Stimulated activated CD8-positive, alpha-beta memory T cell treated with anti-CD3 and anti-CD28 coated beads, Interleukin-12 subunit alpha, Interleukin-12 subunit beta, amount 100 ng/mL, for 4 hours (primary cell): ENCODE results near the gene S1PR4.
"Not testable (repeated sequence)": the region's sequence is repeated elsewhere in the genome, so short reads cannot be mapped to it uniquely, and the experiment has no call there.

Source experiments
- DNase-seq: peaks from one replicate; pipeline ENCODE4 v3.0.0-alpha.2; 2020; ENCODE audit warnings: low read depth

The S1PR4 gene

DNA sequence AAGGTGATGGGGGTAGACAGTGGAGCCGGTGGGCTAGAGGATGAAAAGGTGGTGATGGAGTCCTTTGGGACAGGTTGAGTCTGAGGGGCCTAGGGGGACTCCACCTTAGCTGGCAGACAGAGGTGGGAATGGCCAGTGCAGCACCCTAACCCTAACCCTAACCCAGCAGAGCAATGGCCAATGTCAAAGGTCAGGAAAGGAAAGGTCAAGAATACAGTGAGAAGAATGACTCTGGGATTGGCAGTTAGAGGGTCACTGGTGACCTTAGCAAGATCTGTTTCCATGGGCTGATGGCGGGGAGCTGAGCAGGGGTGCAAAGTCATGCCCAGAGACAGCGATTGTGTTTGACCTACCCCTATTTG is 26.2 kb upstream of the S1PR4 start:
- DNase-seq = no peak

DNA sequence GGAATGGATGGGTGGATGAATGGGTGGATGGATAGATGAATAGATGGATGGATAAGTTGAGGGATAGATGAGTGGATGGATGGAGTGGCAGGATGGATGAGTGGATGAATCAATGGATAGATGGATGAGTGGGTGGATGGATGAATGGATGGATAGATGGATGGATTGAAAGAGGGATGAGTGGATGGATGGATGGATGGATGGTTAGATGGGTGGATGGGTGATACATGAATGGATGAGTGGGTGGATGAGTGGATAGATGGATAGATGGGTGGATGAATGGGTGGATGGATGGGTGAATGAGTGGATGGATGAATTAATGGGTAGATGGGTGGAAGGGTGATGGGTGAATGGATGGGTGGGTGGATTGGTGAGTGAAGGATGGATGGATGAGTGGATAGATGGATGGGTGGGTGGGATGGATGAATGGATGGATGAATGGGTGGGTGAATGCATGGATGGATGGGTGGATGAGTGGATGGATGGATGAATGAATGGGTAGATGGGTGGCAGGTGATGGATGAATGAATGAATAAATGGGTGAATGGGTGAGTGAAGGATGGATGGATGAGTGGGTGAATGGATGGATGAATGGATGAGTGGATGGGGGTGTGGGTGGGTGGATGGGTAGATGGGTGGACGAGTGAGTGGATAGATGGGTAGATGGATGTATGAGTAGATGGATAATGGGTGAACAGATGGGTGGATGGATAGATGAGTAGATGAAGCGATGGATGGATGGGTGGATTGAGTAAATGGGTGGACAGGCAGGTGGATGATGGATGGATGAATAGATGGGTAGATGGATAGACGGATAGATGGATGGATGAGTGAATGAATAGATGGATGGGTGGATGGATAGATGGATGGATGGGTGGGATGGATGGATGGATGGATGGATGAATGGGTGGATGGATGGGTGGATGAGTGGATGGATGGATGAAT is 25.0 kb upstream of the S1PR4 start:
- DNase-seq = no peak

DNA sequence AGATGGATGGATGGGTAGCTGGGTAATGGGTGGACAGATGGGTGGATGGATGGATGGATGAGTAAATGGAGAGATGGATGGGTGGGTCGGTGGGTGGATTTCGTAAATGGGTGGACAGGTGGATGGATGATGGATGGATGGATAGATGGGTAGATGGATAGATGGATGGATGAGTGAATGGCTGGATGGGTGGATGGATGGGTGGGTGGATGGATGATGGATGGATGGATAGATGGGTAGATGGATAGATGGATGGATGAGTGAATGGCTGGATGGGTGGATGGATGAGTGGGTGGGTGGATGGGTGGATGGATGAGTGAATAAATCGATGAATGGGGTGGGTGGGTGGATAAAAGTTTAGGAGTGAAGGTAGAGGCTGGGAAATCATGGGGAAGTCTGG is 24.1 kb upstream of the S1PR4 start:
- DNase-seq = not testable (repeated sequence)

DNA sequence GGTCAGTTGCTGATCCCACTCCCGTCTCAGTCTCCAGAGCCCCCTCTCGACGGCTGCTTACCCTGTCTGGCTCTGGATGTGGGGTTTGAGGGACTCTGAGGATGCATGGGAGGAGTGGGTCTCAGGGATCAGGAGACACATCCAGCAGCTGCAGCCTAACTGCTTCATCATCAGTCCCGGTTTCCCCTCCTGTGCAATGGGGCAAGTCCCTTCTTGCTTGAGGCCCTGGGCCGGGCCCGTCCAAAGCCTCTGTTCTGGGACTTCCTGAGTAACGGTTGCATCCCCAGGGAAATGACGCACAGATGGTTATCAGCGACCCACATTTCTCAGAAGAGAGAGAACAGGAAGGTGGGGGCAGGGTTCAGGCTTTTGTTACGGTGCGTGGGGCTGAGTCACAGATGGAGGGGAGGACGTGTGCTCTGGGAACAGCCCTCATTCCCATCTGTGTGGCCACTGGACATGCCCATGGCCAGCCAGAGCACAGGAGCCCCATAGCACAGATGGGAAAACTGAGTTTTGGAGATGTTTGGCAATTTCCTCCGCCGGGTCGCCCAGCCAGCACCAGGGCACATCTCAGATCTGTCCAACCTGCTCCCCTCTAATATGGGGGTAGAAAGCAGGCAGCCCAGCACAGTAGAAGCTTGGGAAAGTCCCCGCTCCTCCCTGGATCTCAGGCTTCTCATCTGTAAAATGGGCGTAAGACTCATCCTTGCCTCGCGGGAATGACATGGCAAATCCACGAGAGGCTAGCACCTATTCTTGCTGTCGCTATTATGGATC is 23.4 kb upstream of the S1PR4 start:
- DNase-seq = peak; percentile 50

DNA sequence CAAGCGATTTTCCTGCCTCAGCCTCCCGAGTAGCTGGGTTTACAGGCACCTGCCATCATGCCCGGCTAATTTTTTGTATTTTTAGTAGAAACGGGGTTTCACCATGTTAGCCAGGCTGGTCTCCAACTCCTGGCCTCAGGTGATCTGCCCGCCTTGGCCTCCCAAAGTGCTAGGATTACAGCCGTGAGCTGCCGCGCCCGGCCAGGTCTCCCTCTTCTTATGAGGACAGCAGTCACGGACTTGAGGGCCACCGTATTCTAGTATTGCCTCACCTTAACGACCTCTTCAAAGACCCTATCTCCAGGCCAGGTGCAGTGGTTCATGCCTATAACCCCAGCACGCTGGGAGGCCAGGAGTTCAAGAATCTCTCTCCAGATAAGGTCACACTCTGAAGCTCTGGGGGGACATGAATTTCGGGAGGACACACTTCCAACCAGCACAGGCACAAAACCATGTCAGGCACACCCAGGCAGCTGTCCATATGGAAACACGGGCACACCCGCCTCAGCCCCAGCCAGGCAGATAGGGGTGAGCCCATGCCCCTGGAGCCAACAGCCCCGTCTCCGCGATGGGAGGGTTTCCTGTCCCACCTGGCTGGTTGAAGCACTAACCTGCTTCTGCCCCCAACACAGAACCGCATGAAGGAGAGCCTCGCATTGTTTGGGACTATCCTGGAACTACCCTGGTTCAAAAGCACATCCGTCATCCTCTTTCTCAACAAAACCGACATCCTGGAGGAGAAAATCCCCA is 21.3 kb upstream of the S1PR4 start:
- DNase-seq = no peak

DNA sequence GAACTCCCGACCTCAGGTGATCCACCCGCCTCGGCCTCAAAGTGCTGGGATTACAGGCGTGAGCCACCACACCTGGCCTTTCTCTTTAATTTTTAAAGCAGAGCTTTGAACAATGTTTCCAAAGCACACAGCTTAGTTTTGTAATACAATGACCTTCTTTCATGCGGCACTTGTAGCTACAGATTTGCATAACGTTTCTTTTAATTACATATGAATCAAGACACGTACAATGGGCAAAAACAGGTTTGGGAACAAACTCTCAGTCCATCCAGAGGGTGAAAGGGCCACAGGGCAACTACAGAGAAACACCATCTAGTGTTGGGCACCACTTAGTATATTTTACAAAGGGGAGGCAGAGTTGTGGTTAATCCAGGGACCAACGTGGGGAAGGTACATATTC is 19.0 kb upstream of the S1PR4 start:
- no peak for DNase-seq

DNA sequence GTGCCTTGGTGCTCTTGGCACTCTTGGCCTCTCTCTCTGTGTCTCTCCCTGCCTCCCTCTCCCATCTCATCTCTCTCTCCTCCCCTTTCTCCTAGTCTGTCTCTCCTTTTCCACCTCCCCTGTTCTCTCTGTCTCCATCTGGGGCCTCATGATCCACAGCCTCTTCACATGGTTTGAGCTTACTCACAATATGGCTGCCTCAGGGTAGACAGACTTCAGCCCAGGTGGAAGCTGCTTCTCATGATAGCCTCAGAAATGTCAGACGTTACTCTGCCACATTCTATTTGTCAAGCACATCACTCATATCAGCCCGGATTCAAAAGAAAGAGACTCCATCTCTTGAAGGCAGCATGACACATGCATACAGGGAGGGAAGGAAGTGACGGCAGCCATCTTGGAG is 18.4 kb upstream of the S1PR4 start:
- no peak for DNase-seq

DNA sequence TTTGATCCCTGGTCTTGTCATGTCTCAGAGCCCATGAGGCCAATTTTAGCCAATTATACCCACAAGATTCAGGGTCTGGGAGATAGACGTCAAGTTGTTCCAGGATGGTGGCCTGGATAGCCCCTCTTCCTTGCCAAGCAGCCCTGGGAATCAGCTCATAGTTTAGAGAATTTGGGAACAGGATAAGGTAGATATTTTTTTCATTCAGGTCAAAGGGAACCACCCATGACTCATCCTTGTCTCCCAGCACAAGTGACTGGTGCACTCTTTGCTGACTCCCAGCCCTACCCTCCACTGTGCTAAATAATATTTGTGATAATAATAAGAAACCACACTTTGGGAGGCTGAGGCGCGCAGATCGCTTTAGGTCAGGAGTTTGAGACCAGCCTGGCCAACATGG is 17.1 kb upstream of the S1PR4 start:
- DNase-seq = no peak

DNA sequence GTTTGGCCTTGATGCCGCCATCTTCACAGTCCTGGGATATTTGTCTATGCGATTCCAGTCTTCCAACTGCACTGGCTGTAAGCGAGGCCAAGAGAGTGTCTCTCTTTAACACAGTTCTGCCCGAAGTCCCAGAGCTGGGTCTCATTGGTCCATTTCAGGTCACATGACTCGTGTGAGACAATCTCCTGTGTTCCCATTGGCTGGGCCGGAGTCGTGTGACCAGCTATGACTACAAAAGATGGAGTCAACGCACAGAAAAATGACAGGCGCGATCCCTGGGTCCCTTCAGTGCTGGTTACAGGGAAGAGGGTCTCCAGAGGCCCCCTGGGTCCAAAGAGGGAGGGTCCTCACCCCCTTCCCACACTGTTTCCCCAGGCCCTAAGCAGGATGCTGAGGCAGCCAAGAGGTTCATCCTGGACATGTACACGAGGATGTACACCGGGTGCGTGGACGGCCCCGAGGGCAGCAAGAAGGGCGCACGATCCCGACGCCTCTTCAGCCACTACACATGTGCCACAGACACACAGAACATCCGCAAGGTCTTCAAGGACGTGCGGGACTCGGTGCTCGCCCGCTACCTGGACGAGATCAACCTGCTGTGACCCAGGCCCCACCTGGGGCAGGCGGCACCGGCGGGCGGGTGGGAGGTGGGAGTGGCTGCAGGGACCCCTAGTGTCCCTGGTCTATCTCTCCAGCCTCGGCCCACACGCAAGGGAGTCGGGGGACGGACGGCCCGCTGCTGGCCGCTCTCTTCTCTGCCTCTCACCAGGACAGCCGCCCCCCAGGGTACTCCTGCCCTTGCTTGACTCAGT is 15.9 kb upstream of the S1PR4 start:
- DNase-seq = no peak

DNA sequence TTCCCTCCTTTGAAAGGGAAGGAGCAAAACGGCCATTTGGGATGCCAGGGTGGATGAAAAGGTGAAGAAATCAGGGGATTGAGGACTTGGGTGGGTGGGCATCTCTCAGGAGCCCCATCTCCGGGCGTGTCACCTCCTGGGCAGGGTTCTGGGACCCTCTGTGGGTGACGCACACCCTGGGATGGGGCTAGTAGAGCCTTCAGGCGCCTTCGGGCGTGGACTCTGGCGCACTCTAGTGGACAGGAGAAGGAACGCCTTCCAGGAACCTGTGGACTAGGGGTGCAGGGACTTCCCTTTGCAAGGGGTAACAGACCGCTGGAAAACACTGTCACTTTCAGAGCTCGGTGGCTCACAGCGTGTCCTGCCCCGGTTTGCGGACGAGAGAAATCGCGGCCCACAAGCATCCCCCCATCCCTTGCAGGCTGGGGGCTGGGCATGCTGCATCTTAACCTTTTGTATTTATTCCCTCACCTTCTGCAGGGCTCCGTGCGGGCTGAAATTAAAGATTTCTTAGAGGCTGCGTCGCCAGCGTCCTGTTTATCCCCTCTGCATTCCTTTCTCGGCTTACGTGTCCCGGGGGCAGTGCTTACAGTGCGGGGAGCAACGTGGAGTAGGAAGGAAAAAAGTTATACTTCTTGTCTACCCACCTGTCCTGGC is 15.2 kb upstream of the S1PR4 start:
- peak; percentile 53 for DNase-seq

DNA sequence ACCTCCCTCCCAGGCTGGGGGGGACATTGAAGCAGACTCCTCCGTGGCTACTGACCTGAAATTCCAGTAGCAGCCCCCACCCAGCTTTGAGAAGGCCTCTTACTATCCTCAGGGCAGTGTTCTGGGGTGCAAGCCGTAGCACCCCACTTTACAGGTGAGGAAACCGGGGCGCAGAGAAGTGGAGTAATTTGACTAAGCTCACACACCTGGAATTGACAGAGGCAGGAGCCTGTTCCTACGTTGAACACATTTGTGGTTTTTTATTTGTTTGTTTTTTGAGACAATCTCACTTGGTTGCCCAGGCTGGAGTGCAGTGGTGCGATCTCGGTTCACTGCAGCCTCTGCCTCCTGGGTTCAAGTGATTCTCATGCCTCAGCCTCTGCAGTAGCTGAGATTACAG is 14.6 kb upstream of the S1PR4 start:
- DNase-seq = no peak

DNA sequence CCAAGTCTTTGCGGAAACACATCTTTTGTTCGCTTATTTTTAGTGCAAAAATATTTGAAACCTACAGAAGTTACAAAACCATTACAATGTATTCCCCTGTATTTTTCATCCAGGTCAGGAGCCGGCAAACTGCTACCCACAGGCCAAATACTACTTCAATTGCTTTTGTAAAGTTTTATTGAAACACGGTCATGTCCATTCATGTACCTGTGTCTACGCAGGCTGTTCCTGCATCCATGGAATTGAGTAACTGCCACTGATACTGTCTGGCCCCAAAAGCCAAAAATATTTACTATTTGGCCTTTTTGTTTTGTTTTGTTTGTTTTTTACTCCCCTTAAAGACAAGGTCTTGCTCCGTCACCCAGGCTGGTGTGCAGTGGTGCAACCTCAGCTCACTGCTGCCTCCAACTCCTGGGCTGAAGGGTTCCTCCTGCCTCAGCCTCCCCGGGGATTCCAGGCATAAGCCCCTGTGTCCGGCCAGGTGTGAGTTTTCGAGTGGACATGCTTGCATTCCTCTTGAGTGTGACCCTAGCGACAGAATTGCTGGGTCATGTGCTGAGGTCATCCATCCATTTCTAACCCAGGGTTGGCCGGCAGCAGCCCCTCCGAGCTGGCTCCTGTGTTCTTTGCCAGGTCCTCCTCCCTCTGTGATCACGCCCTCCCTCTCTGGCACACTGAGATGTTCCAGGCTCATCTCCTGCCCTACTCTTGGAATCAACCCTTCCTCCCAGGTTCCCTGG is 10.9 kb upstream of the S1PR4 start:
- no peak for DNase-seq

DNA sequence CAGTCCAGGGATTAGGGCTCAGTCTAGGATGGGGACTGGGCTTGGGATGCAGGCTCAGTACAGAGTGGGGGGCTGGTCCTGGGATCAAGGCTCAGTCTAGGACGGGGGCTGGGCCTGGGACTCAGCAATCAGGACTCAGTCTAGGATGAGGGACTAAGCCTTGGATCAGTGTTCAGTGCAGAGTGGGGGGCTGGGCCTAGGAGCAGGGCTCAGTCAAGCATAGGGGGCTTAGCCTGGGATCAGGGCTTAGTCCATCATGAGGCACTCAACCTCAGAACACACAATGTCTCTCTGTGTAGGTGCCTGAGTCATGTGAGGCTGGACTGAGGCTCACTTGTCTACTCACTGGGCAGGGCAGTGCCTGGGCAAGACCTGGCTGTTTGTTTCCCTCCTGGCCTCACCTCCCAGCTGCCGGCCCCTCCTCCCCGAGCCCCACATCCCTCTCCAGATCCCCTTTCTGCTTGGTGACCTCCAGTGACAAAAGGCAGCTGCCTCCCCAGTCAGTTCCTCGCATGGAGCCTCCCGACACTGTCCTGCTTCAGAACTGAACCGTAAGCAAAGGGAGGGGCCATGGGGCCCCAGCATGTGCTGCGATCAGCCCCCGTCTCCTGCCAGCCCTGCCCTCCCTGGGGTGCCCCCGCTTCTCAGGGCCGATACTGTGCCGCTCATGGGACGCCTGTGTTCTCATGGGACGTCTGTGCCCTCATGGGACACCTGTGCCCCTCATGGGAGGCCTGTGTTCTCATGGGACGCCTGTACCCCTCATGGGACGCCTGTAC is 6.5 kb upstream of the S1PR4 start:
- DNase-seq = no peak

DNA sequence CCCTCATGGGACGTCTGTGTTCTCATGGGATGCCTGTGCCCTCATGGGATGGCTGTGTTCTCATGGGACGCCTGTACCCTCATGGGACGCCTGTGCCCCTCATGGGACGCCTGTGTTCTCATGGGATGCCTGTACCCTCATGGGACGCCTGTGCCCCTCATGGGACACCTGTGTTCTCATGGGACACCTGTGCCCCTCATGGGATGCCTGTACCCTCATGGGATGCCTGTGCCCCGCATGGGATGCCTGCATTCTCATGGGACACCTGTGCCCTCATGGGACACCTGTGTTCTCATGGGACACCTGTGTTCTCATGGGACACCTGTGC is 5.9 kb upstream of the S1PR4 start:
- not testable (repeated sequence) for DNase-seq

DNA sequence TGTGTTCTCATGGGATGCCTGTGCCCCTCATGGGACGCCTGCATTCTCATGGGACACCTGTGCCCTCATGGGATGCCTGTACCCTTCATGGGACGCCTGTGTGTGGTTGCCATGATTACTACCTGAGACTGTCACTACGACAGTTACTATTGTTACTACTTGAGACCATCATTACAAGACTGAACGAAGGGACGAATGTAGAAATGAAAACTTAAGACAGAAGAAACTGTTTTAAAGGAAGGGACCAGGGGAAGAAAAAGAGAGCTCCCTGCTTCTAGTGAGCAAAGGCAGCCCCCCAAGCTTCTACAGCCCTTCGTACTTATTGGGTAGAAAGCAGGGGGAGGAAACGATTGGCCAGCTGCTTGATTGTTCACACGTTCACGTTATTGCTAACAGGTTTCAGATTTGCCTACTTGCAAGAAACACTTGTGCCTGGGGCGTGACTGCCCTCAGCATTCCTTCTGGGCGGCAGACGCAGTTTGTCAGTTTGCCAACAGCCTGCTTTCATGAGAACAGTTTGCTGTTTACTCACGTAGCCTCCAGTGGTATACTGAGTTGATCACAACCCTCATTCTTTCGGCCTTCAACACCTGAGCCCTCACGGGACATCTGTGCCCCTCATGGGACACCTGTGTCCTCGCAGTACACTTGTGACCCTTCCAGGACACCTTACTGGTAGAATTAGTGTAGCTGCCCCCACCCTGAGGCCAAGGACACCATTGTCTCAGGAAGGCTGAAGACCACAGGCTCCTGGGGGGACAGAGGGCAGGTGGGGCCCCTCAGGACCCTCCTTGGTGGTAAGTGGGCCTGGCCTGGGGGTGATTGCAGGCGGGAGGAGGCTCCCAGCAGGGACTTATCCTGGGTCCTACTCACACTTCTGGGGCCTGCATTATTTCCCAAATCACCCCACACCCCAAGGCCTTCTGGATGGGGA is 2.5 kb upstream of the S1PR4 start:
- DNase-seq = no peak

DNA sequence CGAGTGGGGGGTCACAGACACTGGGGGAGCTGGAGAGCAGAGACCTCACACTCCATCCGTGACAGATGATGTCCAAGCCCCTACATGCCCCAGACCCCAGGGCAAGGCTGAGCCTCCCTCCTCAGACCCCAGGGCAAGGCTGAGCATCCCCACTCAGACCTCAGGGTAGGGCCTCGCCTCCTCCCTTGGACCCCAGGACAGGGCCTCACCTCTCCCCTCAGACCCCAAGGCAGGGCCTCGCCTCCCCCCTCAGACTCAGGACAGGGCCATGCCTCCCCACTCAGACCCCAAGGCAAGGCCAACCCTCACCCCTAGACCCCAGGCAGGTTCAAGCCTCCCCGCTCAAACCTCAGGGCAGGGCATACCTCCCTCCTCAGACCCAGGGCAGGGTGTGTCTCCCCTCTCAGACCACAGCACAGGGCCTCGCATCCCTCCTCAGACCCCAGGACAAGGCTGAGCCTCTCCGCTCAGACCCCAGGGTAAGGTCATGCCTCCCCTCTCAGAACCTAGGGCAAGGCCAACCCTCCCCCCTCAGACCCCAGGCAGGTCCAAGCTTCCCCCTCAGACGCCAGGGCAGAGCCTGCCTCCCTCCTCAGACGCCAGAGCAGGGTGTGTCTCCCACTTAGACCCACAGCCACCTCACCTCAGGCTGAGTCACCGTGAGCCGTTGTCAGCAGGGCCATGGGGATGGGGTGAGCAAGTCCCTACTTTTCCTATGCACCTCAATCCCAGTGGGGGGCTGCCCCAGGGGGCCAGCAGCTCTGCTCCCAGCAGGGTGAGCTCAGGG is 1.7 kb upstream of the S1PR4 start:
- DNase-seq = peak; percentile 57

DNA sequence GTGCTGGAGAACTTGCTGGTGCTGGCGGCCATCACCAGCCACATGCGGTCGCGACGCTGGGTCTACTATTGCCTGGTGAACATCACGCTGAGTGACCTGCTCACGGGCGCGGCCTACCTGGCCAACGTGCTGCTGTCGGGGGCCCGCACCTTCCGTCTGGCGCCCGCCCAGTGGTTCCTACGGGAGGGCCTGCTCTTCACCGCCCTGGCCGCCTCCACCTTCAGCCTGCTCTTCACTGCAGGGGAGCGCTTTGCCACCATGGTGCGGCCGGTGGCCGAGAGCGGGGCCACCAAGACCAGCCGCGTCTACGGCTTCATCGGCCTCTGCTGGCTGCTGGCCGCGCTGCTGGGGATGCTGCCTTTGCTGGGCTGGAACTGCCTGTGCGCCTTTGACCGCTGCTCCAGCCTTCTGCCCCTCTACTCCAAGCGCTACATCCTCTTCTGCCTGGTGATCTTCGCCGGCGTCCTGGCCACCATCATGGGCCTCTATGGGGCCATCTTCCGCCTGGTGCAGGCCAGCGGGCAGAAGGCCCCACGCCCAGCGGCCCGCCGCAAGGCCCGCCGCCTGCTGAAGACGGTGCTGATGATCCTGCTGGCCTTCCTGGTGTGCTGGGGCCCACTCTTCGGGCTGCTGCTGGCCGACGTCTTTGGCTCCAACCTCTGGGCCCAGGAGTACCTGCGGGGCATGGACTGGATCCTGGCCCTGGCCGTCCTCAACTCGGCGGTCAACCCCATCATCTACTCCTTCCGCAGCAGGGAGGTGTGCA is 587 bp downstream of the S1PR4 start:
- DNase-seq = no peak
